NCI-H345 (cell line): ENCODE measurements around the gene EBLN2.
A peak's percentile ranks its signal among the peaks of the same experiment; 100 is the strongest.

Source experiments
- DNase-seq: peaks from one replicate; lab custom pipeline; 2025; lab: John Stamatoyannopoulos, UW

Gene EBLN2

DNA sequence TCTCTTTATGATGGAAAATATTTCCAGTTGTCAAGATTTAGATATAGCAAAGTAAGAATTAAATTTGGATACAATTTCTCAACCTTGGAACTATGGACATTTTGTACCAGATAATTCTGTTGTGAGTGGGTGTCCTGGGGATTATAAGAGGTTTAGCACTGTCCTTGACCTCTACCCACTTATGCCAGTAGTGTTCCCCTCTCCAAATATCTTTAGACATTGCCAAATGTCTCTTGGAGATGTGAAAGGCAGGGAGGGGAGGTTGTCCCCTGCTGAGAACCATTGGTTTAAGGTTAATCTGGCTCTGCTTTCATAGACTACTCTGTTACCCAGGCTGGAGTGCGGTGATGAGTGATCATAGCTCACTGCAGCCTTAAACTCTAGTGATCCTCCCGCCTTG lies at the start of gene EBLN2:
TSS of gene EBLN2 (plus strand) at position 244 of the 400 bp plus-strand sequence. CDS start 423 bp downstream, outside the sequence.
- no peak for DNase-seq

DNA sequence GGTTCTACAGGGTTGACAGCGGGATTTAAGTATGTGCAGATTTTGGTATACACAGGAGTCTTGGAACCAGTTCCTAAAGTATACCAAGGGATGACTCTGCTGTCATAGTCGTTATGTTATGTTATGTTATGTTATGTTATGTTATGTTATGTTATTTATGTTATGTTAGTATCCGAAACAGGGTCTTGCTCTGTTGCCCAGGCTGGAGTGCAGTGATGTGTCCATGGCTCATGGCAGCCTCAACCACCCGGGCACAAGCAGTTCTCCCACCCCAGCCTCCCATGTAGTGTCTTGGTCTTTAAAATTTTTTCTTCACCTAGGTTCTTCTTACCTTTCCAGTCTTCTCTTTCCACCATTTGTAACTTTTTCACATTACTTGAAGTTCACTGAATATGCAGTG lies 43.2 kb upstream of the EBLN2 start:
- DNase-seq, result no peak

DNA sequence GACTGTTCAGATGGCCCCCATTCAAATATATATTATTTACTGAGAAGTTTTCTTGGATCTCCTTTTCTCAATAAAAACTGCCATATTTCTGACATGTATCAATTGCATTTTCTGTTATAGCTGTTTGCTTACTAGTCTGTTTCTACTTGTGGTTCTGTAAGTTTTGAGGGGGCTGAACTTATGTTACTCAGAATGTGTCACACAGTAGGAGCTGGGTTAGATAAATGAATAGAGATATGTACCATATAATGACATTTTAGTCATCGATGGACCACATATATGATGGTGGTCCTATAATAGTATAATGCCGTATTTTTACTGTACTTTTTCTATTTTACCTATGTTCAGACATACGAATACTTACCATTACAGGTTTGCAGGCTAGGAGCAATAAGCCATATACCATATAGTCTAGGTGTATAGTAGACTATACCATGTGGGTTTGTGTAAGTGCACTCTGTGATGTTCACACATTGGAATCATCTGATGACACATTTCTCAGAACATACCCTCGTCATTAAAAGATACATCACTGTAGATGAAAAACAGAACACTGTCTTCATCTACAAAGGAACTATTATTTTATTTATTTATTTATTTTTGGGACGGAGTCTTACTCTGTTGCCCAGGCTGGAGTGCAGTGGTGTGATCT lies 42.5 kb upstream of the EBLN2 start:
- no peak for DNase-seq

DNA sequence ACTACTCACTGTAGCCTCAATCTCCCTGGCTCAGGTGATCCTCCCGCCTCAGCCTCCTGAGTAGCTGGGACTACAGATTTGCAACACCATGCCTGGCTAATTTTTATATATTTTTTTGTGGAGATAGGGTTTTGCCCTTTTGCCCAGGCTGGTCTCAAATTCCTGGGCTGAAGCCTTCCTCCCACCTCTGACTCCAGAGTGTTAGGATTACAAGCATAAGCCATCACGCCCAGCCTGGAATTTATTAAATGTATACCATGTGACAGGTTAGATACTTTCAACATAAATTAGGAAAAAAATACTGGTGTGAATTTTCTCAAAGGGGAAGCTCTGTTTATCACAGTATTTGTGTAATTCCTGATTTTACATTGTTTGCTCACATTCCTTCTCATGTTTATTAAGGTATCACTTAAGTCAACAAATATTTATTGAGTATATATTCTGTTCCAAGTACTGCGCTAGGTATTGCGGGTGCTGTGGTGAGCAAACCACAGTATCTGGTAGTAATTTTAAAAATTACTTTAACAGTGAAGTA lies 40.1 kb upstream of the EBLN2 start:
- DNase-seq, result no peak

DNA sequence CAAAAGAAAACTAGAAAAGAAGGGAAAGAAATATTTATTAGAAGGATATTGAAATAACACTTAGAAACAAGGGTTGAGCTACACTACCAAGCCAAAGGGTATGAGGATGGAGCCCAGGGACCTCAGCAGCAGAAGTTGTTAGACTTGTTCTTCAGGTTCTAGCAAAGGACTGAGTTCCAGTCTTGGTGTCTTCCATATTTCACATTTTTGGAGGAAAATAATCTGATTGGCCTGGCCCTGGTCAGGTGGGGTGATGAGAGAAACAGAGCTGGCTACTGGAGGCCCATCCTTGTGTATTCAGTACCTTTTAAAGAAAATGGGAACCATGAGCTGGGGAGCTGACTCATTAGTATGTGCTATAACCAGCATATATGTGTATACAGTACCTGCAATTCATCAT lies 36.6 kb upstream of the EBLN2 start:
- DNase-seq, result no peak

DNA sequence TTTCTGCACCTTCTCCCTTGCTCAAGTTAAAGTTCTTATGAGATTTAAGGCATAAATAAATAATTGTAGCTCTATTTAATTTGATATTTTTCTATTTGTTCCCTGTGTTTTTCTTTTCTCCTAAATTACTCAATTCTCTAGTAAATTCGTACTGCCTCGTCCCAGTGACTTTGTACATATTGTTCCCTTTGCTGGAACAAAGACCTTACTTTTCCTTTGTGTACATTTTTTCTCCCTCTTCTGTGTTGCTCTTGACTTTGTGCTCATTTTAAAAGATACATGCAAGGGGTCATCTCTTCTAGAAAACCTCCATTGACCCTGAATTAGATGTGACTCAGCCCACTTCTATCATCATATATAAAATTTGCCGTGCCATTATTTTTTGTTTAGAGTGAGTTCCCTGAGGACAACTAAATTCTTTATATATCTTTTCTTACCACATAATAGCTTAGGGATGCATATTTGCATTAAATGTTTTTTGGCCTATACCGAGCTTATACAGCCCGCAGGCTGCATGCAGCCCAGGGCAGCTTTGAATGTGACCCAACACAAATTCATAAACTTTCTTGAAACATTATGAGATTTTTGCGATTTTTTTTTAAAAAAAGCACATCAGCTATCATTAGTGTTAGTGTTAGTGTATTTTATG lies 35.2 kb upstream of the EBLN2 start:
- DNase-seq, result no peak

DNA sequence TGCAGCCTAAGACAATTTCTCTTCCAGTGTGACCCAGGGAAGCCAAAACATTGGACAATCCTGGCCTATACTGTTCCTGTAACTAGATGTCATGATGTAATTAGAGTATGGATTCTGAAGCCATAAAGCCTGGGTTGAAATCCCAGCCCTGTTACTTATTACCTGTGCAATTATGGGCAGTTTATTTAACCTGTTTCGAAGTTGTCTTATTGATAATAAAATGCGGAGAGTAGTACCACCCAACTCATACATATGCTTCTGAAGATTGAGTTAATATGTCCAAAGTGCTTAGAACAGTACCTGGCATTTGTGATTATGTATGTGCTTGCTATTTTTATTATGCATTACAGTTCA lies 34.7 kb upstream of the EBLN2 start:
- no peak for DNase-seq

DNA sequence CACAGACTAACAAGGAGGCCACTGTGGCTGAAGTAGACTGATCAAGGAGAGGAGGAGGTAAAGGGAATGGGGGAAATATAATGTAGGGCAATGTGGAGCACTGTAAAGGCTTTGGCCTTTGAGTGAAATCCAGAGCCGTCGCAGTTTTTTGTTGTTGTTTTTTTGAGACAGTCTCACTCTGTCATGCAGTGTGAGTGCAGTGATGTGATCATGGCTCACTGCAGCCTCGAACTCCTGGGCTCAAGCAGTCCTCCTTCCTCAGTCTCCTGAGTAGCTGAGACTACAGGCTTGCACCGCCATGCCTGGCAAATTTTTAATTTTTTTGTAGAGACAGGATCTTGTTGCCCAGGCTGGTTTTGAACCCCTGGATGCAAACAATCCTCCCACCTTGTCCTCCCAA lies 32.7 kb upstream of the EBLN2 start:
- no peak for DNase-seq

DNA sequence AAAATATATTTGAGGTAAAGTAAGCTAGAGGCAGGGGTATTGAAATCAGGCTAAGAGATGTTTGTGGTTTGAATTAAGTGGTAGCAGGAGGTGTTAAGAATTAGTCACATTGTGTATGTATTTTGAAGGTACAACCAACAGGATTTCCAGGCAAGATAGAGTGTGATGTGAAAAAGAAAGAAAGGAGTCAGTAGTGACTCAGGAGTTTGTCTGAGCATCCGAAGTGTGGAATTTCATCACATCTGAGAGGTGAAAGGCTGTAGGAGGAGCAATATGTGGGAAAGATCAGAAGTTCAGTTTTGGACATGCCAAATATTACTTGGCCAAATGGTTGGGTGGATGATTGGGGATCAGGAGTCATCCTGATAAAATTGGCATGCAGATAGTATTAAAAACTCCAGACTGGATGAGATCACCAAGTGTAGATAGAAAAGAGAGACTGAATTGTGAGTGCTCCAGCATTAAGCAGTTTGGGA lies 32.1 kb upstream of the EBLN2 start:
- no peak for DNase-seq

DNA sequence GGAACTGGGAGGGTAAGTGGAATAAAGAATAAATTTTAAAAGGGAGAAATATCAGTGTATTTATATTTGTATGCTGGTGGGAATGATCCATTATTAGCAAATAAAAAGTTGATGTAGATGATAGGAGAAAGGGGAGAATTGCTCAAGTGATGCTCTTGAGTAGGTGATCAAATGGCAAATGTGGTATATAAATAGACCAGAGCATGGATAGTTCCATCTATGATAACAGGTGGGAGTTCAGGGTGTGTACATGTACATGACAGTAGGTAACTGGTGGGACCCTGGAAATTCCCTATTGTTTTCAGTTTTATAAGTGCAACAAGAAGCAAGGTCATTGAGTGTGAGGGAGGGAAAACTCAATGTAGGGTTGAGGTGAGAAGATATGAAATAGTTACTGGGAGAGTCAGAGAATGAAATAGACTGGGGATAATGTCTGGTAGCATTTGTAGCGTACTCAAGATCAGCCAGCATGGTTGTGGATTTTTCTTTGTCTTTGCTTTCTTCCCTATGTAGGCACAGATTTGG lies 31.3 kb upstream of the EBLN2 start:
- DNase-seq, result no peak

DNA sequence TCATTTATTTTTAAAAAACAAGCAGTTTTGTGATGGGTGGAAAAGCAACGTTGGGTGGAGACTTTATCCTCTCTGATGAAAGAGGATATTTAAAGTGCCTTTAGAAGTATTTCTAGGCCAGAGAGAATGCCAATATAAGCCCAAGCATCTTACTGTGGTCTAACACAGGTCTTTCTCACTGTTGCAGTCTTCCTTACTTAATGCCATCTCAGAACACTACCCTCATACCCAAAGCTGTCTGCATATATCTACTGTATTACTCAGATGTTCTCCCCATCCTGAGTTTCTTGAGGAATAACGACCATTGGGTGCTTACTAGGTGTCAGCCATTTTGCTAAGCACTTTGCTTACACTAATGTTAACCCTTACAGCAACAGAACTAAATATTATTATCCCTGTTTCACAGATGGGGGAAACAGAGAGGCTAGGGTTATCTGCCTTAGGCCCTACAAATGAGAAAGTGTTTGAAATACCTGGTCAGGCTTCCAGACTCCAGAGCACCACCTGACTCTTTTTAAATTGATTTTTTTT lies 29.8 kb upstream of the EBLN2 start:
- DNase-seq, result no peak

DNA sequence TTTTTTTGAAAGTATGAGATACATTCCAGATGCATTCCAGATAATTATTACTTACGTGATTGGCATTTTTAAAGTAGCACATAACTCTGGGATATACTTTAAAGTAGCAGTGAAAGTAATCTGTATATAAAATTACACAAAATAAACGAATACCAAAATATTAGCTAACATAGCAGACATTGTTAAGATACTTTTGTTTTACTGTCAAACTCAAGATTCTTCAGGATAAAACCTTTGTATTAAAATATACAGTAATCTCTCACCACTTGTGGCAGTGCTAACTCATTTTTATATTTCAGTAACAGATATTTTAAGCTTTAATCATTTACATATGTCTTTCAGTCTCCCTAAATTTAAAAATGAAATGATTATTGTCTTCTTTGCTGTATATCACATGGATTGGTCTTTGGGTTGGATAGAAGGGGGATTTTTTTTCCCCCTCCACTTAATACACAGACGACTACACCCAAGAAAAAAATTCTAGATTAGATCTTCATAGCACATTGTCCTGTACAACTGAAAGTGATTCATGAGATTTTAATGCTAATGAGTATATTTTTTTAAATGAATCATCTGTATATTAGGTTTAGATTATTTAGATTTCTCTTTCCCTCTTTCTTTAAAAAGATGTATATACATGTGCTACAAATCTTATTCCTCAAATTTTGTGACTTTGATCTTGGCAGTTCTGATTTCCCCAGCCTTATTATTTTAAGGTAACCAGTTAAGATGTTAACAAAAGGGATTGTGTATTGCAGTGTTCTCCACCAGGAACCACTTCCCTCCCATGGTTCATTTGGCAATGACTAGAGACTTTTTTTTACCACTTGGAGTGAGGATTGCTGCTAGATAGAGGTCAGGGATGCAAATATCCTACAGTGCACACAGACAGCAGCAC lies 24.5 kb upstream of the EBLN2 start:
- DNase-seq, result no peak

DNA sequence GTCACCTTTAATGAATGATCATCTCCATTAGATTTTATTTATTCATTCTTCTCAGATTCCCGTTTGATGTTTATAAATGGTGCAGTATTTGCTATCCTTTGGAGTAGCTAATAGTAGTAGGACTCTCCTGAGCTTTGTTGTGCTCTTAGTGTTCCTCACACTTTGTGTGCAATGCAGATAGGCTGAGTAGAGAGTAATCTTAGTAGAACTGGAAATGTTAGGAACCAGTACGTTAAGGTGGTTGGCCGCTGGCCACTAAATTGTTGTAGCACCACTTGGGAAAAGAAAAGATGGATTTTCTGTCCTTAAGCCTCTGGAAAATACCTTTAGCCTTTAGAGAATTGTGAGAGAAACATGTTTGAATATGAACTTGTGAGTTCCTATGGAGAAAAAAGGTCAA lies 19.9 kb upstream of the EBLN2 start:
- DNase-seq, result no peak

DNA sequence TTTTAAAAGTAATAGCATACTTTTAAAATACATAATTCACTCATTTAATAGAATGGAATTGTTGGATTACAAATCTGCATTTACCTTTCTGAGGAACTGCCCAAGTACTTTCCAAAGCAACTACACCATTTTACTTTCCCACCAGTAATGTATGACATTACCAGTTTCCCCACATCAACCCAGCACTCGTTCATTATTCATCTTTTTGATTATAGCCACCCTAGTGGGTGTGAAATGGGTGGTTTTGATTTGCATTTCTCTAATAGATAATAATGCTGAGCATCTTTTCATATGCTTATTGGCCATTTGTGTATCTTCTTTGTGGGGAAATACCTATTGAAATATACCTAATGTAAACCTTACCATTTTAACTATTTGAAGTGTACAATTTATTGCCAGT lies 18.0 kb upstream of the EBLN2 start:
- DNase-seq, result no peak

DNA sequence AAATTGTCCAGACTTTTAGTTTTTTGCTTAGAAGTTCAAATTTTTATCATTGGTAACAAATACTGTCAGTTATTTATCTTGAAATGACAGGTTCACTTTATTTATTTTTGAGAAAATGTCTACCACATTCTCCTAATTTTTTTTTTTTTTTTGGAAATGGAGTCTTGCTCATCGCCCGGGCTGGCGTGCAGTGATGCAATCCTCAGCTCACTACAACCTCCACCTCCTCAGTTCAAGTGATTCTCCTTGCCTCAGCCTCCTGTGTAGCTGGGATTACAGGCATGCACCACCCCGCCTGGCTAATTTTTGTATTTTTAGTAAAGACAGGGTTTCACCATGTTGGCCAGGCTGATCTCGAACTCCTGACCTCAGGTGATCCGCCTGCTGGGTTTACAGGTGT lies 16.1 kb upstream of the EBLN2 start:
- DNase-seq, result no peak

DNA sequence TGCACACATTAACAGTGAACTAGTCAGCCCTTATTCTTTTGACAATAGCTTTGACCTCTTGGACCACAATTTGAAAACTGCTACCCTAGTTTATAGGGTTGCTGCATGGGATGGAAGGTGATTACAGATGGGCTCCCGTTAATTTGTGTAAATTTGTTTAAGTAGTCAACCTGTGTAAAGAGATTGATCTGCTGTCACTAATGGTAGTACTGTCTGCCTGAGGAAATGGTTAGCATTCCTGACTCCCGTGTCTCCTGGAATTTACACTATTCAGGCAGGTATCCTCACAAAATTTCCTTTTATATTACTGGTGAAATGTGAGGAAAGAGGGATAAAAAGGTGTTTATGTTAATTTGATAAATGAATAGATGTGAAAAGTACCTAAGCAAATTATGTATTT lies 15.3 kb upstream of the EBLN2 start:
- DNase-seq, result no peak

DNA sequence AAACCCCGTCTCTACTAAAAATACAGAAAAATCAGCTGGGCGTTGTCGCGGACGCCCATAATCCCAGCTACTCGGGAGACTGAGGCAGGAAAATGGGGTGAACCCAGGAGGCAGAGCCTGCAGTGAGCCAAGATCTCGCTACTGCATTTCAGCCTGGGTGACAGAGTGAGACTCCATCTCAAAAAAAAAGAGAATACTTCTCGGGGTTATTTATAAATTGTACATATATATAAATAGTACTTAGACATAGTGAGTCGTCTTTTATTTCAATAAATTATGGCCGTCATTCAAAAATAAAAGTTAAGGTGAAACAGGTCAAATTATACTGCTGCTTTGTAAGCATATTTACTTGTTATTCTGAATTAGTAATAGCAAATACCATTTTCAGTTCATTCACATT lies 12.1 kb upstream of the EBLN2 start:
- no peak for DNase-seq

DNA sequence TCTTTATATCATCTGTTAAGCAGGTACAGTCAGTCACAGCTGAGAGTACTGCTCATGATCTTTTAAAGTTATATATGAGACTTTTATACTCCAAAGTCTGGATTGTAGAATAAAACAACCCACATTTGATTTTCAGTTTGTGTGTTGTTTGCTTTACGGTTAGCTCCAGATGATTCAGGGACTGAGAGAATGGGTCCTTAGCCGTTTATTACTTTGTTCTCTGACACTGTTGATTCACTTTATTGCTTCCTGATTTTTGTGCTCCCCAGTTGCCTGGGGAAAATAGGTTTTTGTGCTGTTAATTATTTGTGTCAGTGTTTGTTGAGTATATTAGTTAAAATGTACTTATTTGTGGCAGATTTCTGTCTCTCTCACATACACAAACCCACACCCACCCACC lies 8.6 kb upstream of the EBLN2 start:
- DNase-seq, result no peak

DNA sequence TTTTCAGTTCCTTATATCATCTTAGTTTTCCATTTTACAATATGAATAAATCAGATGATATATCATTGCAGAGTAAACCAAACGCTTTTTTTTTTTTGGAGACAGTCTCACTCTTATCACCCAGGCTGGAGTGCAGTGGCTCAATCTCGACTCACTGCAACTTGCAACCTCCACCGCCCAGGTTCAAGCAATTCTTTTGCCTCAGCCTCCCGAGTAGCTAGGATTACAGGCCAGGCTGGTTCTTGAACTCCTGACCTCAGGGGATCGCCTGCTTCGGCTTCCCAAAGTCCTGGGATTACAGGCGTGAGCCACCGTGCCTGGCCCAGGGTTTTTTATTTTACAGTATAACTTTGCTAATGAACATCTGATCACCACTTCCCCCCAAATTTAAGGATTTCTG lies 5.9 kb upstream of the EBLN2 start:
- DNase-seq, result no peak

DNA sequence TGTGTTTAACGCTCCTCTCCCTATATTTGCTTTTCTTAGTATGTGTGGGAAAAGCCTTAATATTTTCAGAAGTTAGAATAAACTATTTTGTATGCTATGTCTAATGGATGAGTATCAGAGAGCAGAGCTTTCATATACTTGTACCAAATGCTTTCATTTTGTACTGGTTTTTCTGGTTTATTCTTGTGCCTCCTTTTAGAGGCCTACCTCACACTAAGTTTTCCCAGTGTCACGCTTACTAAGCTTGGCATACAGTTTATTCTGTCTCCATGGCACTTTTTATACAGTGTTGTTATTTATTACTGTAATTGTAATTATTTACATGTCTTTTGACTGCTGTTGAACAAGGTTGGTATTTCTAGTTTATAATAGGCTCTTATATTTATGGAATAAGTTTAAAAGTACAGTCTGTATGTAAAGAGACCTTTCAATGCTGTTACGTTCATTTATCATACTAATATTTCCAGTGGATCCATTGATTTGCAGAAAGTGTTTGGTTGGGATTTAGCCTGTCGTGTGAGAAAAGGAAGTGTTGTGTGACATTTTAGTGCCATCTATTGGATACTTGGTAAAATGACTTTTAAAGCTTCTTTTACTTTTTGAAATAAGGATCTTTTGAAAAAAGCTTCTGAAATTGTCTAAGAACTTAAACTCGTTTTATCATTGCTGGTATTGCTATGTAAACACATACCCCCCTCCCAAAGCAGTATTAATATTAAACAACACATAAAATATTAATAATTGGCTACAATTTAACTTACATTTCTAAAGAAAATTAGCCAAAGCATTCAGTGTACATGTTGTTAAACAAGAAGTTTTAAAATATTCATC lies 5.2 kb upstream of the EBLN2 start:
- DNase-seq, result peak; percentile 18

DNA sequence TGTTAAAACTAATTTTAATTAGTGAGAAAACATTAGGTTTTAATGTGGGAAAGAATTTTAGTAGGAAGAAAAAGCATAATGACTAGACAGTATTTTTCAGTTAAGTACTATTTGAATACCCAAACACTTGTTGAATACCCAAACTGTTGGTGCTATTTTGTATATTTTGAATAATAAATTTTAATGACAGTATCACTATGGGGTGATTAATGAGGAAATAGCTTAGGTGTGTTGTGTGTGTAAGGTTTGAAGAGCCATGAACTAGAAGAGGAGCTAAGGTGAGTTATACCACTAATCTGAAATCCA lies 4.7 kb upstream of the EBLN2 start:
- DNase-seq, result no peak

DNA sequence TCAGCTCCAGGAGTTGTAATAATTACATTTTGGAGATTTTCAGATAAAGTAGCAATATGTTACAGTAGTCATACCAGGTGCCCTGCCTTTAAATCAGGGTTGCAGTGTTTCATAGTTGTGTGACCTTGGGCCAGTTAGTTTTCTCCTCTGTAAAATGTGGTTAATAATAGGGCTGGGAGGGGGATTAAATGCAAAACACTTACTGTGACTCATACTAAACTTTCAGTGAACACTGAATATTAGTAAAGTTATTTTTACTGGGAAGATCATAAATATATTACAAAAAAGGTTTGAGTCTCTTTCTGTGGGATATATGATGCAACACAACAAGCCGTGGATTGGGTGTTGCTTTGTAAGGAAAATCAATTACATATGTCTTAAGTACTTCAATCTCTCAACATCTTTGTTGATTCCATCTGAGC lies 1.1 kb upstream of the EBLN2 start:
- no peak for DNase-seq
